Activated CD8-positive, alpha-beta T cell treated with anti-CD3 and anti-CD28 coated beads for 36 hours (primary cell): ENCODE data around the gene ZNF185. TPM values are rescaled to one million over a fixed set of nuclear protein-coding genes. Genes with fewer than 3 reads are reported as not detected.

Experiments used
- ATAC-seq: fragments of 200-7000 bp; cut with Tn5 transposase; one replicate; pipeline ENCODE4 v1.10.0; 2021; ENCODE audit warnings: mild to moderate bottlenecking, moderate library complexity
- CTCF ChIA-PET: fragments of 350-600 bp; sonication (Branson Sonifier 250); formaldehyde crosslinking; loops from one replicate; lab custom pipeline; 2021; ENCODE audit warnings: antibody characterized with exemption; lab: Charles Lee
- POLR2A ChIA-PET: fragments of 350-600 bp; sonication (Branson Sonifier 250); formaldehyde crosslinking; loops from one replicate; lab custom pipeline; 2021; ENCODE audit warnings: antibody characterized with exemption; lab: Charles Lee
- DNase-seq: peaks from one replicate; pipeline ENCODE4 v3.0.0-alpha.2; 2020
- H3K27ac Mint-ChIP-seq: one replicate; pipeline ENCODE4 v1.8.0; 2021; ENCODE audit warnings: mild to moderate bottlenecking, mixed read lengths
- H3K27me3 Mint-ChIP-seq: one replicate; pipeline ENCODE4 v1.8.0; 2021; ENCODE audit warnings: mixed read lengths
- H3K36me3 Mint-ChIP-seq: one replicate; pipeline ENCODE4 v1.8.0; 2021; ENCODE audit warnings: low read depth, mixed read lengths
- H3K4me1 Mint-ChIP-seq: one replicate; pipeline ENCODE4 v1.8.0; 2021; ENCODE audit warnings: low read depth, mixed read lengths
- H3K4me3 Mint-ChIP-seq: one replicate; pipeline ENCODE4 v1.8.0; 2021; ENCODE audit warnings: mild to moderate bottlenecking, moderate library complexity, mixed read lengths
- H3K9me3 Mint-ChIP-seq: one replicate; pipeline ENCODE4 v1.8.0; 2021; ENCODE audit warnings: mixed read lengths
- CTCF ChIP-seq: fragments of 200-600 bp; IDR thresholded peaks from one replicate; pipeline ENCODE4 v1.8.0; 2022; ENCODE audit warnings: antibody characterized with exemption, mild to moderate bottlenecking
- intact Hi-C: fragments of 100-400 bp; cut with micrococcal nuclease; formaldehyde crosslinking; loops from one replicate; pipeline ENCODE4 v1.10.0; 2022
- total RNA-seq, 2 experiments: library from RNA; stranded (reverse); gene quantifications; one replicate each; pipeline ENCODE4 v1.2.3, GENCODE V29; 2021

Gene ZNF185
- total RNA-seq, 2 experiments from 2014 or later: 1.6 to 1.7 TPM

DNA sequence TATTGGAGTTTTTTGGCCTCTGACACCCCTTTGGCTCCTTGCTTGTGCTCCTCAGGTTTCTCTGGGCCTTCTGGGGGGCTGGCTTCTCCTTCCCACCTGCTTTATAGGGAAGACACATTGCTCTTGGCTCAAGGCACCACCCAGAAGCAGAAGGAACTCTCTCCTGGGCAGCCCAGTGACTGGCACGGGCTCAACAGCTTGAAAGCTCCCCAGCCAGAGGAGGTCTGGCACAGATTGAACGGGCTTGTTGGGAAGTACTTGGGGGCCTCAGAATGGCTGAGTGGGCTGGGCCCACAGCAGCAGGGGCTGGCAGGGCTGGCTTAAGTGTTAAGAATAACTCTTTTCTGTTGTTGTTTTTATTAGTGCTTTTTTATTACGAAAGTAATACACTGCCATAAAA is 11.2 kb upstream of the ZNF185 start:
- DNase-seq (no peak), ATAC-seq (no peak)
- POLR2A ChIA-PET: no interaction called here
- no peaks in the 10 kb centered on the region for H3K9me3 Mint-ChIP-seq
- no peak for TF ChIP-seq CTCF
- H3K36me3 Mint-ChIP-seq: no peaks in the 10 kb centered on the region
- intact Hi-C loops: no loop called here
- CTCF ChIA-PET: no interaction called here
- peaks cover 18% of the 10 kb centered on the region for H3K27me3 Mint-ChIP-seq
- no peak overlapping the region for H3K4me3 Mint-ChIP-seq
- H3K4me1 Mint-ChIP-seq: no peaks in the 10 kb centered on the region
- H3K27ac Mint-ChIP-seq: no peak overlapping the region

DNA sequence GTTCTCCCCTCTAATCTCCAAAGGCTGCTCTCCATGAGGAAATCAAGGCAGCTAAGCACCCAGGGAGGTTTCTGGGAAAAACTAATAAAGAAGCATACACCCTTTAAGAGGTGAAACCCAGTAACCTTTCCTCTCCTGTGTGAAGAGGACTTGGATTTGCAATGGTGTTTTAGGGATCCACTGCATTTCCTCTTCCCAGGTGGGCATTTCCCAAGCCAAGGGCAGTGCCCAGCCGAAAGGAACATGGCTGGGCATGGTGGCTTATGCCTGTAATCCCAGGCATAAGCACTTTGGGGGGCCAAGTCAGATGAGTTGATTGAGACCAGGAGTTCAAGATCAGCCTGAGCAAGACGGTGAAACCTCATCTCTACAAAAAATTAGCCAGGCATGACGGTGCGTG is 5.4 kb upstream of the ZNF185 start:
- POLR2A ChIA-PET: no interaction called here
- TF ChIP-seq CTCF: no peak

DNA sequence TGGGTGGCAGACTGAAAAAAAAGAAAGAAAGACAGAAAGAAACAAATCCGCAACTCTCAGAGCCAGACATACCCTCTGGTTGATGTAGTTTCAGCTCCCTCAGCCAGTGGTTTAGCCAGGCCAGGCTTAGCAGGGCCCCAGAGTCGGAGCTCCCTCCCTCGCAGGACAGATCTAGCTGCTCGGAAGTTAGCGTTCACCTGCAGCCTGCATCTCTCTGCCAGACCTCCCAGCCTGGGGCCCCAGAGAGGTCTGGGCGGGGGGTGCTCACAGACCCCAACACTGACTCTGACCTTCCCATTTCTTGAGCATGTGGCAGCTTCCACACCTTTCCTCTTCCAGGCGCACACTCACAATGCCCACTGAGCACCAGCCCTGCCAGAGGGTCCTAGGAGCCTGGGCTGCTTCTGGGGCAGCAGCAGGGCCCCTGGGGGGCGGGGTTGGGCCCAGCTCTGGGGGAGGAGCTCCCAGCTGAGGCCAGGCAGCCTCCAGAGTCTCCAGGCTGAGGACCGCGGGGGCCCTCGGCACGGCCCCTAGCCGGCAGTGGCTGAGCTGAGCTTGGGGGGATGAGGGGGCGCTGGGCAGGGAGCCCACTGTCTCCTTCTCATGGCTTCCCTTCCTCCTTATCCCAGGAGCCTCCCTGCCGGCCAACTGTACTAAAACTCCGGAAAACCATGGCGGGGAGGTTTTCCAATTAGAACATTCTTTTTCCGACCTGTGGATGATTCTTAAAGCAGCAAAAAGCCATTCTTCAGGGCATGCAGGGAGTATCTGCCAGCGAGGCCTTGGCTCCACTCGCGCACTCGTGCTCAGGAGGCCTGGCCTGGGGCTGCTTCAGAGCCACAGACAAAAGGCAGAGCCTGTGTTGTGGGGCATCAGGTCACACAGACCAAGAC is 4.6 kb upstream of the ZNF185 start:
- Mint-ChIP-seq H3K27me3 (peaks cover 25% of the 10 kb centered on the region), H3K36me3 (no peaks in the 10 kb centered on the region), H3K9me3 (no peaks in the 10 kb centered on the region), H3K27ac (no peak overlapping the region), H3K4me3 (no peak overlapping the region), H3K4me1 (no peaks in the 10 kb centered on the region)
- TF ChIP-seq CTCF: no peak
- CTCF ChIA-PET: interaction anchor here (1.2 kb wide), 1 partner anchor 13 kb away, joined by 3 read pairs; no protein-coding TSS in a partner anchor
- POLR2A ChIA-PET: no interaction called here
- no peak for DNase-seq
- intact Hi-C loops: no loop called here
- no peak for ATAC-seq

More for the DNA sequence above, 5.4 kb upstream of the ZNF185 start:
- Mint-ChIP-seq H3K36me3 (no peaks in the 10 kb centered on the region), H3K4me1 (no peaks in the 10 kb centered on the region), H3K4me3 (no peak overlapping the region), H3K27me3 (peaks cover 26% of the 10 kb centered on the region), H3K27ac (no peak overlapping the region), H3K9me3 (no peaks in the 10 kb centered on the region)
- no peak for ATAC-seq
- no peak for DNase-seq
- intact Hi-C loops: no loop called here
- CTCF ChIA-PET: no interaction called here

DNA sequence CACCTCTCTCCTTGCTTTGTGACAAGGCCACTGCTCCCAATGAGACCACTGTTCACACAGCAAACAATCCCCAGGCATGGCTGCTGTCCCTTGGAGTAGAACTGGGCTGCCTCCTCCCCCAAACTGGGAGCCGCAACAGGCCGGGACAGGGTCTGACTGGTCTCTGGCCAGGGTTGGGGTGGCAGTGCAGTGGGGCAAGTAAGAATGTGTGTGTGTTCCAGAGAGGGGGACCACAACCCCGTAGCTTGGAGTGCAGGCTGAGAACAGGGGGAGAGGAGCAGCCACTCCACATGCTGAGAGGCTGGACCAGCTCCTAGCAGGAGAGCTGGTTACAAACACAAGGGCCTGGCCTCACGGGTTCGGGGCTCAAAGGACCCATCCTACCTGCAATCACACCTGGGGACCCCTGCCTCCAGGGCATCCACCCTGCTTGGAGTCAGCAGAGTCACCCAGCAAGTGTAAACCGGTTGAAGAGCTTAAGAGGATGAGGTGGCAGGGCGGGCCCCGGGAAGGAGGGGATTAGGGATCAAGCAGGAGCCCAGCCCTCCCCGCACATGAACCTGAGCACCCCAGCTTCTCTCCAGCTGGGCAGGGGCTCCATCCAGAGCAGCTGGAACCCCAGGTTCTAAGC is 3.8 kb upstream of the ZNF185 start:
- intact Hi-C loops: no loop called here
- CTCF ChIA-PET: interaction anchor here (1.2 kb wide), 1 partner anchor 12 kb away, joined by 3 read pairs; no protein-coding TSS in a partner anchor
- Mint-ChIP-seq H3K9me3 (no peaks in the 10 kb centered on the region), H3K27ac (no peak overlapping the region), H3K4me3 (no peak overlapping the region), H3K4me1 (no peaks in the 10 kb centered on the region), H3K36me3 (no peaks in the 10 kb centered on the region), H3K27me3 (peaks cover 23% of the 10 kb centered on the region)
- ATAC-seq: no peak
- no peak for DNase-seq
- no peak for TF ChIP-seq CTCF
- POLR2A ChIA-PET: no interaction called here

DNA sequence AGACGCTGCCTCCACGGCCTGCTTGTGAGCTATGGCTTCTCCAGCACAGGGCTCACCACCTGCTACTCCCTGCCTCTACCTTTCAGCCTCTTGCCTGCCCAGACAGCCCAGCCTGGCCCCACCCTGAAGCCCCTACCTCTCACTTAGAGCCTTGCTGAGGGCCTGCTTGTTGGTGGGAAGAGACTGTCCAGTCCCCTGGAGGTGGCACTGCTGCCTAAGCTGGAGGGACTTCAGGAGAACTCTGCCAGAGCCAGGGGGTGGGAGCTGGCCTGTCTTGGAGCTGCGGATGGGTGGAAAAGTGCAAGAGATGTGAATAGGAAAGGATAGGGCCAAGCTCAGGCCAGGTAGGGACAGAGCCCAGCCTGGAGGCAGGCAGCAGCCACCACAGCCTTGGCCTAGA is 2.7 kb upstream of the ZNF185 start:
- H3K9me3 Mint-ChIP-seq: no peaks in the 10 kb centered on the region

More for the DNA sequence above, 2.7 kb upstream of the ZNF185 start:
- ChIA-PET POLR2A (no interaction called here), CTCF (no interaction called here)
- H3K4me3 Mint-ChIP-seq: no peak overlapping the region
- no peak overlapping the region for H3K27ac Mint-ChIP-seq
- H3K4me1 Mint-ChIP-seq: no peaks in the 10 kb centered on the region
- DNase-seq (no peak), ATAC-seq (no peak)
- intact Hi-C loops: no loop called here
- no peaks in the 10 kb centered on the region for H3K36me3 Mint-ChIP-seq
- no peak for TF ChIP-seq CTCF
- peaks cover 19% of the 10 kb centered on the region for H3K27me3 Mint-ChIP-seq
